ENCODE results near the gene PKHD1. TPM values are rescaled to one million over a fixed set of nuclear protein-coding genes. Genes with fewer than 3 reads are reported as not detected.

PKHD1 gene
- total and polyA plus RNA-seq, 9 donors: 0.01 to 0.12 (median 0.05) TPM; not detected in 3

GRCh38 chr6:51753635-51754034 lies 333.8 kb downstream of the PKHD1 start:
- intact Hi-C loops (cut with DNase I): no loop called here
- H3K36me3 ChIP-seq: no peaks in the 10 kb centered on the region
- H3K9me3 ChIP-seq: no peaks in the 10 kb centered on the region
- TF ChIP-seq POLR2A (IDR thresholded peaks at IDR 0.05) (no peak), CTCF (IDR thresholded peaks at IDR 0.05) (no peak), EP300 (IDR thresholded peaks at IDR 0.05) (no peak)
- H3K27ac ChIP-seq: no peak overlapping the region
- H3K4me1 ChIP-seq (ENCODE audit: insufficient read depth): no peaks in the 10 kb centered on the region
- no peak overlapping the region for H3K4me3 ChIP-seq
- DNase-seq: no peak
- 35 to 54% (median 49%) methylated on average over 6 of the region's 6 CpGs for WGBS, 3 donors
- H3K27me3 ChIP-seq: no peaks in the 10 kb centered on the region

- no peak for DNase-seq
- no peak overlapping the region for H3K27ac ChIP-seq
- no peaks in the 10 kb centered on the region for H3K9me3 ChIP-seq
- 79 to 87% (median 86%) methylated on average over 2 of the region's 2 CpGs for whole genome bisulfite sequencing, 3 donors
- no peaks in the 10 kb centered on the region for H3K4me1 ChIP-seq (ENCODE audit: insufficient read depth)
- no peak overlapping the region for H3K4me3 ChIP-seq
- no peaks in the 10 kb centered on the region for H3K36me3 ChIP-seq
- TF ChIP-seq POLR2A (IDR thresholded peaks at IDR 0.05): no peak
- TF ChIP-seq CTCF (IDR thresholded peaks at IDR 0.05): no peak
- H3K27me3 ChIP-seq: no peaks in the 10 kb centered on the region
- intact Hi-C loops (cut with DNase I): no loop called here
Measured at GRCh38 chr6:51743999-51744398, 343.4 kb downstream of the PKHD1 start.

- Histone ChIP-seq H3K4me1 (ENCODE audit: insufficient read depth) (no peaks in the 10 kb centered on the region), H3K4me3 (no peak overlapping the region), H3K9me3 (no peaks in the 10 kb centered on the region), H3K27me3 (no peaks in the 10 kb centered on the region), H3K27ac (no peak overlapping the region), H3K36me3 (no peaks in the 10 kb centered on the region)
- DNase-seq: no peak
- 46 to 65% (median 49%) methylated on average over 2 of the region's 2 CpGs for WGBS, 3 donors
- intact Hi-C loops (cut with DNase I): no loop called here
- no peak for TF ChIP-seq CTCF (IDR thresholded peaks at IDR 0.05)
- TF ChIP-seq EP300 (IDR thresholded peaks at IDR 0.05): no peak
- no peak for TF ChIP-seq POLR2A (IDR thresholded peaks at IDR 0.05)
Measured at GRCh38 chr6:51740658-51741057, 346.8 kb downstream of the PKHD1 start.

GRCh38 chr6:51738614-51739013 lies 348.8 kb downstream of the PKHD1 start:
- Histone ChIP-seq H3K36me3 (no peaks in the 10 kb centered on the region), H3K27ac (no peak overlapping the region), H3K9me3 (no peaks in the 10 kb centered on the region), H3K4me3 (no peak overlapping the region), H3K27me3 (no peaks in the 10 kb centered on the region), H3K4me1 (ENCODE audit: insufficient read depth) (no peaks in the 10 kb centered on the region)
- no peak for TF ChIP-seq CTCF (IDR thresholded peaks at IDR 0.05)
- no peak for TF ChIP-seq EP300 (IDR thresholded peaks at IDR 0.05)
- no peak for TF ChIP-seq POLR2A (IDR thresholded peaks at IDR 0.05)
- intact Hi-C loops (cut with DNase I): no loop called here
- 47 to 68% (median 63%) methylated on average over 1 of the region's 1 CpG for WGBS, 3 donors
- no peak for DNase-seq
